Stimulated activated naive CD8-positive, alpha-beta T cell treated with anti-CD3 and anti-CD28 coated beads, Interleukin-15, amount 100 ng/mL, for 72 hours (primary cell): ENCODE data around the gene MAP2K1.
A peak's percentile ranks its signal among the peaks of the same experiment; 100 is the strongest.
"Not testable (repeated sequence)": the region's sequence is repeated elsewhere in the genome, so short reads cannot be mapped to it uniquely, and the experiment has no call there.

Experiments
- ATAC-seq: fragments of 150-1000 bp; cut with Tn5 transposase; 2 replicates; pipeline ENCODE4 v1.10.0; 2021; ENCODE audit warnings: mild to moderate bottlenecking, moderate library complexity
- DNase-seq, 2 donors: peaks; one replicate each; pipeline ENCODE4 v3.0.0; 2021 to 2022
- H3K27ac Mint-ChIP-seq, 2 donors: one replicate each; pipeline ENCODE4 v1.8.0; 2022; ENCODE audit warnings: mild to moderate bottlenecking in 2 of 2, mixed read lengths in 2 of 2, moderate library complexity in 2 of 2
- H3K27me3 Mint-ChIP-seq: one replicate; pipeline ENCODE4 v1.8.0; 2022; ENCODE audit warnings: mixed read lengths
- H3K4me1 Mint-ChIP-seq: one replicate; pipeline ENCODE4 v1.8.0; 2022; ENCODE audit warnings: mild to moderate bottlenecking, mixed read lengths
- H3K4me3 Mint-ChIP-seq, 2 donors: one replicate each; pipeline ENCODE4 v1.8.0; 2022; ENCODE audit warnings: mild to moderate bottlenecking in 2 of 2, mixed read lengths in 2 of 2, moderate library complexity in 1 of 2
- H3K9me3 Mint-ChIP-seq, 2 donors: one replicate each; pipeline ENCODE4 v1.8.0; 2022; ENCODE audit warnings: mixed read lengths in 2 of 2

The MAP2K1 gene

GRCh38 chr15:66496951-66497501, 110.3 kb downstream of the MAP2K1 start:
- Mint-ChIP-seq H3K27ac (peak overlapping the region; percentile 97 to 99), H3K27me3 (no peaks in the 10 kb centered on the region), H3K4me3 (peak overlapping the region; percentile 95 to 97), H3K4me1 (peaks cover 58% of the 10 kb centered on the region), H3K9me3 (no peaks in the 10 kb centered on the region)
- ATAC-seq, result peak; percentile 54
- DNase-seq, result no peak

- peak; percentile 98 for DNase-seq
- Mint-ChIP-seq H3K27me3 (no peaks in the 10 kb centered on the region), H3K4me1 (peaks cover 66% of the 10 kb centered on the region), H3K27ac (peak within 1 kb of the TSS; percentile 97 to 99), H3K4me3 (peak within 1 kb of the TSS; percentile 95 to 97), H3K9me3 (no peaks in the 10 kb centered on the region)
- peak; percentile 90 for ATAC-seq
Observed at GRCh38 chr15:66497502-66498455, 111.1 kb downstream of the MAP2K1 start, which contains the start of gene SNAPC5. Gene SNAPC5 (minus strand): TSS chr15:66497762. CDS start chr15:66497731, 31 bp downstream.

- no peaks in the 10 kb centered on the region for H3K27me3 Mint-ChIP-seq
- no peak for ATAC-seq
- peak overlapping the region in 1 of 2 donors; percentile 42 for H3K27ac Mint-ChIP-seq
- DNase-seq, result peak in 1 of 2 donors; percentile 13
- H3K4me3 Mint-ChIP-seq, result no peak overlapping the region
- H3K4me1 Mint-ChIP-seq, result peaks cover 72% of the 10 kb centered on the region
- H3K9me3 Mint-ChIP-seq, result no peaks in the 10 kb centered on the region
Observed at GRCh38 chr15:66498501-66499386, 112.0 kb downstream of the MAP2K1 start.

GRCh38 chr15:66500346-66500745, 113.6 kb downstream of the MAP2K1 start:
- peaks cover 66% of the 10 kb centered on the region for H3K4me1 Mint-ChIP-seq
- not testable (repeated sequence) for H3K9me3 Mint-ChIP-seq, H3K27me3 Mint-ChIP-seq, H3K4me3 Mint-ChIP-seq, DNase-seq, ATAC-seq
- peak overlapping the region in 1 of 2 donors; percentile 87 for H3K27ac Mint-ChIP-seq

GRCh38 chr15:66502491-66502890, 115.8 kb downstream of the MAP2K1 start:
- no peak for DNase-seq
- H3K27me3 Mint-ChIP-seq, result no peaks in the 10 kb centered on the region

GRCh38 chr15:66503041-66503648, 116.4 kb downstream of the MAP2K1 start:
- not testable (repeated sequence) for DNase-seq, ATAC-seq, H3K9me3 Mint-ChIP-seq, H3K27me3 Mint-ChIP-seq
- peak overlapping the region; percentile 99 to 100 for H3K27ac Mint-ChIP-seq
- H3K4me3 Mint-ChIP-seq, result peak overlapping the region; percentile 92 to 96
- H3K4me1 Mint-ChIP-seq, result peaks cover 69% of the 10 kb centered on the region

More at GRCh38 chr15:66502491-66502890, 115.8 kb downstream of the MAP2K1 start:
- Mint-ChIP-seq H3K4me3 (peak overlapping the region; percentile 92 to 96), H3K9me3 (no peaks in the 10 kb centered on the region), H3K27ac (peak overlapping the region in 1 of 2 donors; percentile 86), H3K4me1 (peaks cover 70% of the 10 kb centered on the region)
- no peak for ATAC-seq

- no peaks in the 10 kb centered on the region for H3K9me3 Mint-ChIP-seq
- H3K27ac Mint-ChIP-seq, result peak overlapping the region; percentile 99 to 100
- DNase-seq (no peak), ATAC-seq (no peak)
- H3K4me3 Mint-ChIP-seq, result peak overlapping the region; percentile 92 to 96
- H3K4me1 Mint-ChIP-seq, result peaks cover 68% of the 10 kb centered on the region
- no peaks in the 10 kb centered on the region for H3K27me3 Mint-ChIP-seq
Observed at GRCh38 chr15:66503780-66504562, 117.3 kb downstream of the MAP2K1 start.

GRCh38 chr15:66504563-66505429, 118.1 kb downstream of the MAP2K1 start, which contains the start of the genes RPL4 and ZWILCH:
Gene RPL4 (minus strand): TSS chr15:66504855. CDS start chr15:66504790, 65 bp downstream.
Gene ZWILCH (plus strand): TSS chr15:66505326. CDS start chr15:66505339, 13 bp downstream.
- no peaks in the 10 kb centered on the region for H3K27me3 Mint-ChIP-seq
- peak; percentile 91 for ATAC-seq
- H3K4me3 Mint-ChIP-seq, result peak within 1 kb of the TSS; percentile 92 to 96
- DNase-seq, result peak; percentile 76 to 82
- peak within 1 kb of the TSS; percentile 99 to 100 for H3K27ac Mint-ChIP-seq
- peaks cover 60% of the 10 kb centered on the region for H3K4me1 Mint-ChIP-seq
- no peaks in the 10 kb centered on the region for H3K9me3 Mint-ChIP-seq

GRCh38 chr15:66505430-66505811, 118.7 kb downstream of the MAP2K1 start:
- Mint-ChIP-seq H3K9me3 (no peaks in the 10 kb centered on the region), H3K27ac (peak overlapping the region; percentile 99 to 100), H3K4me1 (peaks cover 54% of the 10 kb centered on the region), H3K27me3 (no peaks in the 10 kb centered on the region), H3K4me3 (peak overlapping the region; percentile 92 to 96)
- ATAC-seq (no peak), DNase-seq (no peak)

- Mint-ChIP-seq H3K9me3 (no peaks in the 10 kb centered on the region), H3K4me1 (peaks cover 51% of the 10 kb centered on the region), H3K27me3 (no peaks in the 10 kb centered on the region), H3K27ac (peak overlapping the region; percentile 99 to 100), H3K4me3 (peak overlapping the region; percentile 92 to 96)
- ATAC-seq (no peak), DNase-seq (no peak)
Observed at GRCh38 chr15:66505818-66506217, 119.1 kb downstream of the MAP2K1 start.

- ATAC-seq, result no peak
- Mint-ChIP-seq H3K4me3 (no peak overlapping the region), H3K27me3 (no peaks in the 10 kb centered on the region), H3K9me3 (no peaks in the 10 kb centered on the region), H3K27ac (no peak overlapping the region), H3K4me1 (peaks cover 32% of the 10 kb centered on the region)
- DNase-seq, result no peak
Observed at GRCh38 chr15:66508293-66508883, 121.7 kb downstream of the MAP2K1 start.

- H3K4me3 Mint-ChIP-seq, result no peak overlapping the region
Observed at GRCh38 chr15:66514586-66514985, 127.9 kb downstream of the MAP2K1 start.

GRCh38 chr15:66515901-66516322, 129.2 kb downstream of the MAP2K1 start:
- Mint-ChIP-seq H3K27me3 (no peaks in the 10 kb centered on the region), H3K4me3 (no peak overlapping the region), H3K27ac (peak overlapping the region in 1 of 2 donors; percentile 30), H3K4me1 (no peaks in the 10 kb centered on the region), H3K9me3 (no peaks in the 10 kb centered on the region)
- DNase-seq (no peak), ATAC-seq (no peak)

More at GRCh38 chr15:66514586-66514985, 127.9 kb downstream of the MAP2K1 start:
- no peak for ATAC-seq
- H3K4me1 Mint-ChIP-seq, result no peaks in the 10 kb centered on the region
- DNase-seq, result no peak
- H3K27ac Mint-ChIP-seq, result no peak overlapping the region
- no peaks in the 10 kb centered on the region for H3K27me3 Mint-ChIP-seq
- H3K9me3 Mint-ChIP-seq, result no peaks in the 10 kb centered on the region
